GM10847 (cell line): ENCODE data around the gene SLC37A1.

Experiments used
- POLR2A ChIP-seq: IDR thresholded peaks from 2 replicates; pipeline ENCODE4 v1.6.1; 2011; ENCODE audit not compliant: insufficient read length; ENCODE audit errors: extremely low read depth

SLC37A1 gene

GRCh38 chr21:42566524-42567213 is 53.0 kb downstream of the SLC37A1 start:
- no peak for TF ChIP-seq POLR2A

GRCh38 chr21:42567214-42567555 is 53.5 kb downstream of the SLC37A1 start:
- no peak for TF ChIP-seq POLR2A

DNA sequence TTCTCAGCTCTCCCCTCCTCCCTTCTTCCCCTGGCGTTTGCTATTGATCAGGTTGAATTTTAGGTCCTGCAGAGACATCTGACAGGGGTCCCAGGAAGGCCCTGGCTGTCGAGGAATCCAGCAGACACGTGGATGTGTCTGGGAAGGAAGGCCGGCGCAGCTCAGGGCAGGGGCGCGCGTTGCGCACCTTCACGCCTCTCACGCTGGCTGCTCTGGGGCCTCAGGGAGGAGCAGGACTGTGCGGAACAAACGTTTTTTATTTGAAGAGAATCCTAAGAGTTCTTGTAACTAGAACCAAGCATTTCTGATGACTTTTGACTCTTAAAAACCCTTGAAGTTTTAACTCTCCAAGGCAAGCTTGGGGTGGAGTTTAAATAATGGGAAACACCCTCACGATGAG is 54.2 kb downstream of the SLC37A1 start:
- no peak for TF ChIP-seq POLR2A

DNA sequence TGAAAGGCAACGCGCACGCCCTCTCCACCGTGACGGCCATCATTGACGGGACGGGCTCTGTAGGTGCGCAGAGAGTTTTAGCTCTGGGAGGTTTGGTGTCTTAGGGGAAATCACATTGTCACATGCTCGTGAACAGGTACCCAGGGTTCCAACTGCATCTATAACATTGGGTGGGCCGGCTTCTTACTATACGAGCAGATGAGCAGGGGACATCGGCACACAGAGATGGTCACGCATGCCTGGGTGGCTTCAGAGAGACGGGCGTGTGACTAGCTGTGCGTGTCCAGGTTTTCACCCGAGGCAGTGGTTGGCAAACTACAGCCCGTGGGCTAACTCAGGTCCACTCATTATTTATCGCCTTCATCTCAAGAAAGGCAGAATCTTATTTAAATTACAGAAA is 54.7 kb downstream of the SLC37A1 start:
- TF ChIP-seq POLR2A, result no peak

GRCh38 chr21:42568866-42569731 is 55.4 kb downstream of the SLC37A1 start:
- TF ChIP-seq POLR2A, result no peak

GRCh38 chr21:42569732-42570301 is 56.2 kb downstream of the SLC37A1 start:
- no peak for TF ChIP-seq POLR2A

DNA sequence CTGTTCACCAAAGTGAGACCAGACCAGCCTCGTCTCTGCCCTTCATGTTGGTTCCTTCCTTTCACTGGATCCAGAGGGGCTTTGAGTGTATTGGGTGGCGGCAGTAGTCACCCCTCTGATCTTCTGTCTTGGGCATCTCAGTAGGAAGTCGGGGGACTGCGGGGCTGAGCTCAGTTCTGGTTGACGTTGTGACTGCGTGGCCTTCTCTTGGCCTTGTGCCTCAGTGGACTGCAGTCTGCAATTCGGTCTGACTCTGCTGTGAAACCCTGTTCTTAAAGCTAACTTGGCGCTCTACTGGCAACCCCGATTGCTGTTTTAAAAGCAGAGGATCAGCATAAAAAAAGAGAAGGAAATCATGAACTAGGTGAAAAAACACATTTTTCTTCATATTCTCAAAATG is 56.7 kb downstream of the SLC37A1 start:
- no peak for TF ChIP-seq POLR2A

DNA sequence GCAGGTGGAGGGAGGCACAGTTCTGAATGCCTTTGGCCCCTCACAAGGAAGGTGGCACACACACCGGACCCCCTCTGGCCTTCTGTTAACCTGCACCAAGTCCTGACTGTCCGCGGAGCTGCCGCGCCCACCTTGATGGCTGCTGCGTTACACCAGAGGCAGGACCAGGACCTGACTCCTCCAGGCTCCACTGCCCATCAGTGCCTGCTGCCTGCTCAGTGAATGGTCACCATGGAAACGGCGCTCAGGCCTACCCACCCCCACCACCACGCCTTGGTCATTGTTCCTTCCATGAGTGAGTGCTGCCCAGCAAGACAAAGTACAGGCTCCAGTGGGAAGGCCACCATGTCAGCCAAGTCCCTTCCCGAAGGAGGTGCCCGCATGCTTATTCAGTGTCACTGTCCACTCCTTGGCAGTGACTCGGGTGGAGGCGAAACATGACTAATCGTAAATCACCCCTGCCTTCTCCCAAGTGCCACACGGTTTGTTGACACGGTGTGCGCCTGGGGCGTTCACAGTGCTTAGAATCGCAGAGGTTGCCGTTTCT is 57.3 kb downstream of the SLC37A1 start:
- no peak for TF ChIP-seq POLR2A

DNA sequence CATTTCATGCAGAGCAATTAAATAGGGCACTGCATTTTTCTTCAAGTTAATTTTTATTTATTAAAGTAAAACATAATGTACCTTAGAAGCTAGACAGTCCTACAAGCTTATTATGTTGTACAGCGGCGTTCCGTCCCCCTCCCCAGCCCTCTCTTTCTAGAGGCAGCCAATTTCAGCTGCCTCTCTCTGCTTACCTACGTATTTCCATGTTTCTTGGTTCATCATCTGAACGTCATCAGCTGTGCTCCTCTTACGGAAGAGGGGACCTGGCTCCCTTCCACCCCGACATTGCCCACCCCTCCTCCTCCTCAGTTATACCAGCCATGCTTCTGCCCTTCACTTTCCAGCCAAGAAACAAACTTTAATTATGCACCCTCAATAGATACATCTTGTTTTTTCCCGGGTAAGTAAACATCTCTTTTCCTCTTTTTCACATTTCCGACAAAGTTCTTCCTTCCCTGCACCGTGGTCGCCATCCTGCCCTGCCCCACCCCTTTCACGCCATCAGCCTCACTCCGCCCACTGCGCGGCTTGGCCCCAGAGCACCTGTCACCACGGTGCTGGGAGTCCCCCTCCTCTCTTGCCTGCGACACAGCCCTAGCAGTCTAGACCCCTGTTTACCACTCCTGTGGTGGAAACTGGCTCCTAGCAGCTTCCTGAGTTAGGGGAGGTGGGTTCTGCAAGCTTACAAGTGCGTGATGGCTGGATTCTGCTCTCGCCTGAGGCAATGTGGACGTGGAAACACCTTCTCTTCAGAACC is 57.9 kb downstream of the SLC37A1 start:
- no peak for TF ChIP-seq POLR2A

DNA sequence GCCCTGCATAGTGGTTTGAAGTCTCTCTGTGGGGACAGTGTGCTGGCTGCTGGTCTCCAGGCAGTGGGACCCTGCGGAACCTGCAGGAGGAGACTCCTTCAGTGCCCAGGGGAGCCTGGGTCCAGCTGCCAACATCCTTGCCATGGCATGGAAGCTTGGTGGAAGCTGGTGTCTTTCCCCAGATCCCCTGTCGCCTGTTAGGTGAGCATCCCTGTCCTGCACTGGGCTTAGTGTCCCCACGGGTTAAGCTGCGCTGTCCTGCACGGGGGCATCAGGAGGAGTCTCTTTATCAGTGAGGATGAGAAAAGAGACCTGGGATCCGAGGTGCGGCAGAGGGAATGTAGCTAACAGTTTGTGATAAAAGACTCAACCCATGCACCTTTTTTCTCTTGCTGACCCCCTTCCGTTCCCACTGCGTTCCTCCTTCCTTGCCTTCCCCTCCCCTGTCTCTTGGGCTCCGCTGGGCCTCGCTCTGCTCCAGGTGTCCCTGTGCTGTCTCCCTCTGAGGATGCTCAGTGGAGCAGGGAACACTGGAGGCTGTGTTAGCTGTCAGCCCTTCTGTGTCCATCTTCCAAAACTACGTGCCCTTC is 59.3 kb downstream of the SLC37A1 start:
- no peak for TF ChIP-seq POLR2A

DNA sequence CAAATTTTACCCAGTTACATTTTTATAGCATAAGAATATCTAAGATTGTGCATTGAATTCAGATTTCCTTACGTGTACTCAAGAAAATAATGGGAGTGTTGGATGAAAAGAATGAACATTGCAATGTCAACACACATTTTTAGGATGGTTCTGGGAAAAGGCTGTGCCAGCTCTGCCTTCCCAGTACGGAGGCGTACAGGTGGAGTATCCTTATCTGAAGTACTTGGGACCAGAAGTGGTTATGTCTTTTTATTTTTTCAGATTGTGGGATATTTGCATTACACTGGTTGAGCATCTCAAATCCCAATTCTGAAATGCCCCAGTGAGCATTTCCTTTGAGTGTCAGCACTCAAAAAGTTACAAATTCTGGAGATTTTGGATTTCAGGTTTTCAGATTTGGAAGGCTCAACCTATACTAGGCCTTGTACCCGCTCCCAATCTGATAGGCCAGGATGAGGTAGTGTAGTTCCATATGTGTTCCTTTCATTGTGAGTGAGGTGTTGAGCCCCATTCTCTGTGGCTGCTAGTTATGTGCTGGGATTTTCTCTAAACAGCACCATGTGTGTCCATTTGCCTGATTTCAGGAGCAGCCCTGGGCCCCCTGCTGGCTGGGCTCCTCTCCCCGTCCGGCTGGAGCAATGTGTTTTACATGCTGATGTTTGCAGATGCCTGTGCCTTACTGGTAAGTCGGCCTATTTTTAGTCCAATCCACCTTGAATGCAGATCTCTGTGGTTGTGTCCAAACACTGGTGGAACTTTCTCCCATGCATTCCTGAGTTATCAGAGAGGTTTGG is 60.8 kb downstream of the SLC37A1 start:
- TF ChIP-seq POLR2A, result no peak

DNA sequence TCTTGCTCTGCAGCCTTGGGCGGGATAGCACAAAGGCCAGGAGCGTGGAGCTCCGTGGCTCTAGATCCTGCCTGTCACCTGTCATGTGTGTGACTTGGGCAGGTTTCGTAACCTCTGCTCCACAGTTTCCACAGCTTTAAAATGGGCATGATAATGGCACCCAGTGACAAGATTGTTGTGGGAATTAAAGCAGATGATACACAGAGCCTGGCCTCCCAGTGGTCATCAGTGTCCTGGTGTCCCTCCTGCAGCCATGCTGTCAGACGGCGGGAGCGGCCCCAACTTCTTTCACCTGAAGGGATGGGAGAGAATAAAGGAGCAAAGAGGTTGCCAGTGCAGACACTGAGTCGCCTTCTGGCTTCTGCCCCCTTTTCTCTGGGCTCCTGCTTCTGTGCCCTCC is 61.5 kb downstream of the SLC37A1 start:
- no peak for TF ChIP-seq POLR2A

GRCh38 chr21:42576639-42577038 is 63.0 kb downstream of the SLC37A1 start:
- no peak for TF ChIP-seq POLR2A

GRCh38 chr21:42578034-42578433 is 64.4 kb downstream of the SLC37A1 start:
- TF ChIP-seq POLR2A, result no peak
